Peyer's patch (tissue), 4 donors: ENCODE measurements around the gene ZNF326. TPM values are rescaled to one million over a fixed set of nuclear protein-coding genes. Genes with fewer than 3 reads are reported as not detected.
"Not testable (repeated sequence)": the region's sequence is repeated elsewhere in the genome, so short reads cannot be mapped to it uniquely, and the experiment has no call there.

Experiments used
- DNase-seq, 3 donors: peaks; one replicate each; pipeline ENCODE4 v3.0.0-alpha.2; 2017 to 2019
- H3K27ac ChIP-seq, 4 donors: fragments of 200-600 bp; sonication (generic); one replicate each; pipeline ENCODE4 v1.5.1; 2016 to 2019
- H3K27me3 ChIP-seq, 2 donors: fragments of 200-600 bp; sonication (generic); one replicate each; pipeline ENCODE4 v1.5.1; 2019
- H3K36me3 ChIP-seq, 3 donors: fragments of 200-600 bp; sonication (generic); one replicate each; pipeline ENCODE4 v1.5.1; 2016 to 2019
- H3K4me1 ChIP-seq, 4 donors: fragments of 200-600 bp; sonication (generic); one replicate each; pipeline ENCODE4 v1.5.1; 2016 to 2019
- H3K4me3 ChIP-seq, 4 donors: fragments of 200-600 bp; sonication (generic); 1 replicate in 3 of 4; 2 replicates in 1 of 4; pipeline ENCODE4 v1.5.1; 2016 to 2019; ENCODE audit warnings: mild to moderate bottlenecking in 1 of 4
- H3K9me3 ChIP-seq, 4 donors: fragments of 200-600 bp; sonication (generic); one replicate each; pipeline ENCODE4 v1.5.1; 2016 to 2019; ENCODE audit warnings: mild to moderate bottlenecking in 1 of 4
- CTCF ChIP-seq, 6 experiments: fragments of 450-650 bp in 4 of 6; fragments of 200-600 bp in 2 of 6; sonication (generic) in 1 of 6; IDR thresholded peaks; one replicate each; pipeline ENCODE4 v1.5.1; 2017 to 2019; ENCODE audit warnings: antibody characterized with exemption in 6 of 6, mild to moderate bottlenecking in 3 of 6, moderate library complexity in 1 of 6
- POLR2A ChIP-seq, 2 donors: fragments of 450-650 bp; IDR thresholded peaks; one replicate each; pipeline ENCODE4 v1.5.1; 2017; ENCODE audit warnings: antibody characterized with exemption in 2 of 2, mild to moderate bottlenecking in 2 of 2, moderate library complexity in 2 of 2
- total RNA-seq, 4 donors: library from RNA; depleted of rRNA; stranded (reverse); fragments of >200 nt; gene quantifications; one replicate each; pipeline ENCODE4 v1.1.0, GENCODE V29; 2016

ZNF326 gene
- total RNA-seq, 4 donors from 2014 or later, result 22.3 to 49.9 (median 47.1) TPM

GRCh38 chr1:89995598-89996449 is 914 bp downstream of the ZNF326 start:
- peaks cover 0 to 6% (median 0%) of the 10 kb centered on the region in 3 donors for H3K36me3 ChIP-seq
- no peak for DNase-seq
- H3K4me1 ChIP-seq, result peaks cover 0 to 22% (median 3%) of the 10 kb centered on the region in 4 donors
- peak overlapping the region; percentile 78 to 96 (median 96) for H3K4me3 ChIP-seq
- H3K9me3 ChIP-seq, result no peaks in the 10 kb centered on the region
- H3K27ac ChIP-seq, result peak overlapping the region; percentile 90 to 99 (median 94)
- H3K27me3 ChIP-seq, result no peaks in the 10 kb centered on the region
- TF ChIP-seq CTCF (IDR thresholded peaks at IDR 0.05) (no peak), POLR2A (IDR thresholded peaks at IDR 0.05) (no peak)

GRCh38 chr1:89996450-89997110 is 1.7 kb downstream of the ZNF326 start:
- peak overlapping the region in 3 of 4 donors; percentile 92 to 99 (median 97) for H3K27ac ChIP-seq

GRCh38 chr1:89997152-89997551 is 2.2 kb downstream of the ZNF326 start:
- Histone ChIP-seq H3K4me3 (peak overlapping the region in 2 of 4 donors; percentile 78 to 95), H3K4me1 (peaks cover 0 to 22% (median 3%) of the 10 kb centered on the region in 4 donors)
- H3K9me3 ChIP-seq, H3K27ac ChIP-seq, H3K36me3 ChIP-seq, H3K27me3 ChIP-seq, DNase-seq: not testable (repeated sequence)

More at GRCh38 chr1:89996450-89997110, 1.7 kb downstream of the ZNF326 start:
- Histone ChIP-seq H3K4me1 (peaks cover 0 to 22% (median 3%) of the 10 kb centered on the region in 4 donors), H3K27me3 (no peaks in the 10 kb centered on the region), H3K9me3 (no peaks in the 10 kb centered on the region), H3K36me3 (peaks cover 0 to 6% (median 0%) of the 10 kb centered on the region in 3 donors), H3K4me3 (peak overlapping the region in 3 of 4 donors; percentile 2 to 95 (median 78))
- TF ChIP-seq CTCF (IDR thresholded peaks at IDR 0.05), result no peak
- TF ChIP-seq POLR2A (IDR thresholded peaks at IDR 0.05), result no peak
- DNase-seq, result peak in 1 of 3 donors; percentile 57

GRCh38 chr1:89998306-89998705 is 3.4 kb downstream of the ZNF326 start:
- H3K36me3 ChIP-seq, result peaks cover 0 to 6% (median 0%) of the 10 kb centered on the region in 3 donors
- no peaks in the 10 kb centered on the region for H3K9me3 ChIP-seq
- no peaks in the 10 kb centered on the region for H3K27me3 ChIP-seq
- H3K4me1 ChIP-seq, result peaks cover 0 to 22% (median 3%) of the 10 kb centered on the region in 4 donors
- TF ChIP-seq POLR2A (IDR thresholded peaks at IDR 0.05), result no peak
- TF ChIP-seq CTCF (IDR thresholded peaks at IDR 0.05), result no peak
- H3K27ac ChIP-seq, result no peak overlapping the region
- H3K4me3 ChIP-seq, result no peak overlapping the region
- DNase-seq, result no peak

- H3K4me1 ChIP-seq, result peaks cover 0 to 22% (median 3%) of the 10 kb centered on the region in 4 donors
These were observed 4.3 kb downstream of the ZNF326 start for GRCh38 chr1:89999208-89999607.

More at GRCh38 chr1:89999208-89999607, 4.3 kb downstream of the ZNF326 start:
- no peak overlapping the region for H3K27ac ChIP-seq
- TF ChIP-seq CTCF (IDR thresholded peaks at IDR 0.05), result no peak
- no peak for TF ChIP-seq POLR2A (IDR thresholded peaks at IDR 0.05)
- no peaks in the 10 kb centered on the region for H3K9me3 ChIP-seq
- H3K27me3 ChIP-seq, result no peaks in the 10 kb centered on the region
- H3K4me3 ChIP-seq, result no peak overlapping the region
- peaks cover 0 to 6% (median 0%) of the 10 kb centered on the region in 3 donors for H3K36me3 ChIP-seq
- DNase-seq, result no peak
